ENCODE results near the gene ZSWIM7. TPM values are rescaled to one million over a fixed set of nuclear protein-coding genes. Genes with fewer than 3 reads are reported as not detected.

Gene ZSWIM7
- total RNA-seq, 1 experiment from 2014 or later = 28.7 TPM

DNA sequence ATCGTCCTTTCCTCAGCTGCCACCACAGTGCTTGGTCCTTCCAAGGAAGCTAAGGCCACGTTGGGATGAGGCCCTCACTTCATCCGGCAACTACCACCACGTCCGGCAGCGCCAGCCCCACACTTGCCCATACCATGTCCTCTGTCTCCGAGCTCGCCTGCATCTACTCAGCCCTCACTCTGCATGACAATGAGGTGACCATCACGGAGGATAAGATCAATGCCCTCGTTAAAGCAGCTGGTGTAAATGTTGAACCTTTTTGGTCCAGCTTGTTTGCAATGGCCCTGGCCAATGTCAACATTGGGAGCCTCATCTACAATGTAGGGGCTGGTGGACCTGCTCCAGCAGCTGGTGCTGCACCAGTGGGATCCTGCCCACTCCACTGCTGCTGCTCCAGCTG, 45.0 kb upstream of the ZSWIM7 start:
- no peak for DNase-seq (ENCODE audit: low spot score)
- TF ChIP-seq EZH2 (IDR thresholded peaks at IDR 0.05; ENCODE audit: borderline replicate concordance, low read depth, low read length, poor library complexity, severe bottlenecking) = no peak
- TF ChIP-seq, protein P1, sequence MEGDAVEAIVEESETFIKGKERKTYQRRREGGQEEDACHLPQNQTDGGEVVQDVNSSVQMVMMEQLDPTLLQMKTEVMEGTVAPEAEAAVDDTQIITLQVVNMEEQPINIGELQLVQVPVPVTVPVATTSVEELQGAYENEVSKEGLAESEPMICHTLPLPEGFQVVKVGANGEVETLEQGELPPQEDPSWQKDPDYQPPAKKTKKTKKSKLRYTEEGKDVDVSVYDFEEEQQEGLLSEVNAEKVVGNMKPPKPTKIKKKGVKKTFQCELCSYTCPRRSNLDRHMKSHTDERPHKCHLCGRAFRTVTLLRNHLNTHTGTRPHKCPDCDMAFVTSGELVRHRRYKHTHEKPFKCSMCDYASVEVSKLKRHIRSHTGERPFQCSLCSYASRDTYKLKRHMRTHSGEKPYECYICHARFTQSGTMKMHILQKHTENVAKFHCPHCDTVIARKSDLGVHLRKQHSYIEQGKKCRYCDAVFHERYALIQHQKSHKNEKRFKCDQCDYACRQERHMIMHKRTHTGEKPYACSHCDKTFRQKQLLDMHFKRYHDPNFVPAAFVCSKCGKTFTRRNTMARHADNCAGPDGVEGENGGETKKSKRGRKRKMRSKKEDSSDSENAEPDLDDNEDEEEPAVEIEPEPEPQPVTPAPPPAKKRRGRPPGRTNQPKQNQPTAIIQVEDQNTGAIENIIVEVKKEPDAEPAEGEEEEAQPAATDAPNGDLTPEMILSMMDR (conservative IDR thresholded peaks at IDR 0.05; ENCODE audit: low read depth, low read length) = no peak
- H3K27me3 ChIP-seq (replicated peaks; ENCODE audit: insufficient read depth, low read depth, low read length, poor library complexity) = no peaks in the 10 kb centered on the region
- H3K4me1 ChIP-seq (ENCODE audit: insufficient read depth, low read length, poor library complexity, severe bottlenecking) = no peaks in the 10 kb centered on the region
- no peak overlapping the region for H3K27ac ChIP-seq (ENCODE audit: low read depth, low read length, poor library complexity, severe bottlenecking)
- ChIA-PET CTCF (no interaction called here), POLR2A (ENCODE audit: low non-redundant PET) (no interaction called here)
- H3K9me3 ChIP-seq (ENCODE audit: low read depth, low read length, poor library complexity, severe bottlenecking) = no peaks in the 10 kb centered on the region
- BruUV-seq (replicated peaks) = no TSS peak
- H3K4me3 ChIP-seq (ENCODE audit: low read depth, low read length, poor library complexity, severe bottlenecking) = no peak overlapping the region
- H3K36me3 ChIP-seq (ENCODE audit: insufficient read depth, low read length, poor library complexity, severe bottlenecking) = peaks cover 62% of the 10 kb centered on the region
- intact Hi-C loops (cut with micrococcal nuclease; ENCODE audit: unreplicated experiment) = no loop called here

DNA sequence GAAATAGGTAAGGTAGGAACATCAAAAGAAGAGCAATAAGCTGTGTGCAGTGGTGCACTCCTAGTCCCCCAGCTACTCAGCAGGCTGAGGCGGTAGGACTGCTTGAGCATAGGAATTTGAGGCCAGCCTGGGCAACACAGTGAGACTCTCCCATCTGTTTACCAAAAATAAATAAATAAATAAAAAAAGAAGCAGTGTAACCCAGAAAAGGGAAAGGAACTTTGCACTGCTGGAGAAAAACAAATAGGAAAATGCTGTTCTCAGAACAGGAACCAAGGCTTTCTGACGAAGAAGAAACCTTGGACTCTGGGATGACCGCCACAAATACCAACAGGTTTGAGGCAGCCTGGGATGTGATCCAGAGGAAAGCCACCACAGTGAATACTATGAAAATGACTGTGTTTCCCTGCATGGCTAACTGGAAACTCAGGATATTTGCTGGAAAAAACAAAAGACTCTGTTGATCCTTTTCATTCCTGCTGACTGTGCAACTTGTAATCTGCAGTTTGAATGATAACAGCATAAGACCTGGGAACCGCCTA, 41.3 kb upstream of the ZSWIM7 start:
- Histone ChIP-seq H3K36me3 (ENCODE audit: insufficient read depth, low read length, poor library complexity, severe bottlenecking) (peaks cover 64% of the 10 kb centered on the region), H3K4me1 (ENCODE audit: insufficient read depth, low read length, poor library complexity, severe bottlenecking) (no peaks in the 10 kb centered on the region), H3K27me3 (replicated peaks; ENCODE audit: insufficient read depth, low read depth, low read length, poor library complexity) (no peaks in the 10 kb centered on the region), H3K4me3 (ENCODE audit: low read depth, low read length, poor library complexity, severe bottlenecking) (no peak overlapping the region), H3K27ac (ENCODE audit: low read depth, low read length, poor library complexity, severe bottlenecking) (no peak overlapping the region), H3K9me3 (ENCODE audit: low read depth, low read length, poor library complexity, severe bottlenecking) (no peaks in the 10 kb centered on the region)
- intact Hi-C loops (cut with micrococcal nuclease; ENCODE audit: unreplicated experiment) = no loop called here
- BruUV-seq (replicated peaks) = no TSS peak
- CTCF ChIA-PET = no interaction called here
- POLR2A ChIA-PET (ENCODE audit: low non-redundant PET) = no interaction called here
- no peak for DNase-seq (ENCODE audit: low spot score)
- TF ChIP-seq EZH2 (IDR thresholded peaks at IDR 0.05; ENCODE audit: borderline replicate concordance, low read depth, low read length, poor library complexity, severe bottlenecking) = no peak
- TF ChIP-seq, protein P1 (conservative IDR thresholded peaks at IDR 0.05; ENCODE audit: low read depth, low read length) = no peak

DNA sequence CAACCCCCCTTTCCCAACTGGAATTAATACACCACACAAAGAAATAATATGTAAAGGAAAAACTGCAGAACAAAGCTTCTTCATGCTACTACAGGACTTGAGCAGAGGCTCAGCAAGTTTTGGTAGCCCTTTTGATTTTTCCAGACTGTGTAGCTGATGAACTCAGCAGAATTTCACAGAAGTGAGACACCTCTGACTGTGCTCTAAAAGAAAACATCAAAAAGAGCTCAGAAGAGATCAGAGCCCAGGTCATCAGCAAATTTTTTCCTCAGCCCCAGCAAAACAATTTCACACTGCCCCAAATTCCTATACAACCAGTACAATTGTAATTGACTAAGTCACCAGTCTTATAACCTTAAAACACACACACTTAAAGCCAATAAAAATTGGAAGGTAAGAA, 38.1 kb upstream of the ZSWIM7 start:
- Histone ChIP-seq H3K36me3 (ENCODE audit: insufficient read depth, low read length, poor library complexity, severe bottlenecking) (peaks cover 73% of the 10 kb centered on the region), H3K27me3 (replicated peaks; ENCODE audit: insufficient read depth, low read depth, low read length, poor library complexity) (no peaks in the 10 kb centered on the region), H3K9me3 (ENCODE audit: low read depth, low read length, poor library complexity, severe bottlenecking) (no peaks in the 10 kb centered on the region), H3K4me1 (ENCODE audit: insufficient read depth, low read length, poor library complexity, severe bottlenecking) (no peaks in the 10 kb centered on the region), H3K4me3 (ENCODE audit: low read depth, low read length, poor library complexity, severe bottlenecking) (no peak overlapping the region), H3K27ac (ENCODE audit: low read depth, low read length, poor library complexity, severe bottlenecking) (peak overlapping the region; percentile 10)
- no peak for DNase-seq (ENCODE audit: low spot score)
- no TSS peak for BruUV-seq (replicated peaks)
- no peak for TF ChIP-seq EZH2 (IDR thresholded peaks at IDR 0.05; ENCODE audit: borderline replicate concordance, low read depth, low read length, poor library complexity, severe bottlenecking)
- intact Hi-C loops (cut with micrococcal nuclease; ENCODE audit: unreplicated experiment) = no loop called here
- ChIA-PET CTCF (no interaction called here), POLR2A (ENCODE audit: low non-redundant PET) (no interaction called here)

DNA sequence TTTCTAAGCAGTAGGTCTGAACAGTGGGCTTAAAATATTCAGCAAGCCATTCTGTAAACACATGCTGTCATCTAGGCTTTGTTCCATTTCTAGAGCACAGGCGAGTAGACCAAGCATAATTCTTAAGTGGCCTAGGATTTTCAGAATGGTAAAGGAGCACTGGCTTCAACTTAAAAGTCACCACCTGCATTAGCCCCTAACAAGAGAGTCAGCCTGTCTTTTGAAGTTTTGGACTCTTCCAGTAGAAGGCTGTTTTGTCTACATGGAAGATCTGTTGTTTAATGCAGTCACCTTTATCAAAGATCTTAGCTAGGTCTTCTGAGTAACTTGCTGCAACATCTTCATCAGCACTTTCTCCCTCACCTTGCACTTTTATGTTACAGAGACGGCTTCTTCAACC, 36.8 kb upstream of the ZSWIM7 start:
- CTCF ChIA-PET = no interaction called here
- intact Hi-C loops (cut with micrococcal nuclease; ENCODE audit: unreplicated experiment) = no loop called here

More for the DNA sequence above, 36.8 kb upstream of the ZSWIM7 start:
- Histone ChIP-seq H3K27me3 (replicated peaks; ENCODE audit: insufficient read depth, low read depth, low read length, poor library complexity) (no peaks in the 10 kb centered on the region), H3K9me3 (ENCODE audit: low read depth, low read length, poor library complexity, severe bottlenecking) (no peaks in the 10 kb centered on the region), H3K27ac (ENCODE audit: low read depth, low read length, poor library complexity, severe bottlenecking) (no peak overlapping the region), H3K4me1 (ENCODE audit: insufficient read depth, low read length, poor library complexity, severe bottlenecking) (no peaks in the 10 kb centered on the region), H3K36me3 (ENCODE audit: insufficient read depth, low read length, poor library complexity, severe bottlenecking) (peaks cover 87% of the 10 kb centered on the region), H3K4me3 (ENCODE audit: low read depth, low read length, poor library complexity, severe bottlenecking) (no peak overlapping the region)
- TF ChIP-seq EZH2 (IDR thresholded peaks at IDR 0.05; ENCODE audit: borderline replicate concordance, low read depth, low read length, poor library complexity, severe bottlenecking) = no peak
- TF ChIP-seq, protein P1 (conservative IDR thresholded peaks at IDR 0.05; ENCODE audit: low read depth, low read length) = no peak
- no peak for DNase-seq (ENCODE audit: low spot score)
- POLR2A ChIA-PET (ENCODE audit: low non-redundant PET) = no interaction called here
- no TSS peak for BruUV-seq (replicated peaks)

All from A673 (cell line).